Measurements from ENCODE around the gene TMEM125. TPM values are rescaled to one million over a fixed set of nuclear protein-coding genes. Genes with fewer than 3 reads are reported as not detected.

The TMEM125 gene
- total and polyA plus RNA-seq, 4 experiments from 2014 or later: not detected

DNA sequence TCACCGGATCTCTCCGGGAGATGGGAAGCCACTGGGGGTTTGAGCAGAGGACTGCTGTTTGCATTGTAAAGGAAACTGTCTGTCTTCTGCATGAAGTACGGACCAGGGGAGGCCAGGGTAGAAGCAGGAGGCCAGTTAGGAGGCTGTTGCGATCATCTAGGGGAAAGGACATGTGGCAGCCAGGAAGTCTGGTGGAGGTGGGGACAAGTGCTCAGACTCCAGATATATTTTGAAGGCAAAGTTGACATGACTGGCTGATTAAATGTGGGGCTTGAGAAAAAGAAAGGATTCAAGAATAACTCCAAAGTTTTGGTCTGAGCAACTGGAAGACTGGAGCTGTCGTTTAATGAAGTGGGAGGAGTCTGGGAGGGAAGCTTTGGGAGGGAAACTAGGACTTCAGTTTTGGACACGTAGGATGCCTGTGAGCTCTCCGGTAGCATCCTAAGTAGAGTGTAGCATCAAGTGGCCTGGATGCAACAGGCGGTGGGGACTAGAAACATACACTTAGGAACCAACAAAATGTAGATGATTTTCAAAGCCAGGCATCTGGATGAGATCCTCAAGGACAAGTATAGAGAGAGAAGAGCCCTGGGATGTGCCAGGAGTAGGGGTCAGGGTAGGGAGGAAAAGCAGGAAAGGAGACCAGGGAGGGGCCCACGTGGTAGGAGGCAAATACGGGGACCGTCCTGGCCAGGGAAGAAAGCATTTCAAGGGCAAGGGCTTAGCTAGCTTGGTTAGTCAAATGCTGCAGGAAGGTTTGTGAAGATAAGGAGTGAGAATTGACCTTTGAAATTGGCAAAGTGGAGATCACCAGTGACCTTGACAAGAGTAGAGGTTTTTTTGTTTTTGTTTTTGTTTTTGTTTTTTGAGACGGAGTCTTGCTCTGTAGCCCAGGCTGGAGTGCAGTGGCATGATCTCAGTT lies 19.3 kb downstream of the TMEM125 start:
- Mint-ChIP-seq H3K27me3 (peaks cover 6 to 12% of the 10 kb centered on the region in 2 donors), H3K9me3 (no peaks in the 10 kb centered on the region), H3K27ac (no peak overlapping the region), H3K4me1 (no peaks in the 10 kb centered on the region), H3K36me3 (no peaks in the 10 kb centered on the region), H3K4me3 (no peak overlapping the region)
- Histone ChIP-seq H3K4me3 (ENCODE audit: low read length in 2 of 2) (no peak overlapping the region), H3K27ac (ENCODE audit: low read depth, low read length) (no peak overlapping the region), H3K4me1 (ENCODE audit: insufficient read depth, low read length) (no peaks in the 10 kb centered on the region), H3K9me3 (ENCODE audit: control insufficient read depth in 1 of 2, low read length in 2 of 2) (no peaks in the 10 kb centered on the region), H3K27me3 (ENCODE audit: insufficient read depth, low read length) (no peaks in the 10 kb centered on the region), H3K36me3 (ENCODE audit: insufficient read depth, low read length) (no peaks in the 10 kb centered on the region)
- CTCF ChIA-PET (ENCODE audit: partially characterized antibody): no interaction called here
- DNase-seq: no peak
- intact Hi-C loops (cut with micrococcal nuclease): no loop called here
- POLR2A ChIA-PET (ENCODE audit: partially characterized antibody): no interaction called here

DNA sequence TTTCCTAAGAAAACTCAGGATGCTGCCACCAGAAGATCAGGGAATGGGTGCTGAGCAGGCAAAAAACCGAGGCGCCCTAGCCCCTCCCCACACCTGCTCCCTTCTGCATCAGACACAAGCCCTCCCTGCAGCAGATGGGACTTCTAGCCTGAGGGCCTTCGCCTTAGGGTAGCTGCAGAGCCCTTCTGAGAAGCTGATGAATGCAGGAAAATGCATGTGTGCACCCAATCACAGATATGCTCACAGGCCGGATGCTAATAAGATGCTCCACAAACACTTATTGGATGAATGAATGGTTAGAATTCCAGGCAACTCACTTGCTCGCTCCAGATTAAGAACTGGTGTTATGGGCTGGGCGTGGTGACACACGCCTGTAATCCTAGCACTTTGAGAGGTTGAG lies 22.4 kb downstream of the TMEM125 start:
- Histone ChIP-seq H3K4me1 (ENCODE audit: insufficient read depth, low read length) (peaks cover 15% of the 10 kb centered on the region), H3K9me3 (ENCODE audit: control insufficient read depth in 1 of 2, low read length in 2 of 2) (no peaks in the 10 kb centered on the region), H3K36me3 (ENCODE audit: insufficient read depth, low read length) (no peaks in the 10 kb centered on the region), H3K27me3 (ENCODE audit: insufficient read depth, low read length) (no peaks in the 10 kb centered on the region), H3K27ac (ENCODE audit: low read depth, low read length) (no peak overlapping the region), H3K4me3 (ENCODE audit: low read length in 2 of 2) (no peak overlapping the region)
- H3K4me3 Mint-ChIP-seq: no peak overlapping the region
- H3K27me3 Mint-ChIP-seq: peaks cover 1 to 2% of the 10 kb centered on the region in 2 donors
- H3K36me3 Mint-ChIP-seq: no peaks in the 10 kb centered on the region
- no peak overlapping the region for H3K27ac Mint-ChIP-seq
- ChIA-PET POLR2A (ENCODE audit: partially characterized antibody) (no interaction called here), CTCF (ENCODE audit: partially characterized antibody) (interaction anchor here (0.7 kb wide), 1 partner anchor 25 kb away, joined by 3 read pairs; no protein-coding TSS in a partner anchor)
- no peaks in the 10 kb centered on the region for H3K9me3 Mint-ChIP-seq
- peaks cover 10 to 17% (median 14%) of the 10 kb centered on the region in 4 donors for H3K4me1 Mint-ChIP-seq
- intact Hi-C loops (cut with micrococcal nuclease): no loop called here
- DNase-seq: no peak

DNA sequence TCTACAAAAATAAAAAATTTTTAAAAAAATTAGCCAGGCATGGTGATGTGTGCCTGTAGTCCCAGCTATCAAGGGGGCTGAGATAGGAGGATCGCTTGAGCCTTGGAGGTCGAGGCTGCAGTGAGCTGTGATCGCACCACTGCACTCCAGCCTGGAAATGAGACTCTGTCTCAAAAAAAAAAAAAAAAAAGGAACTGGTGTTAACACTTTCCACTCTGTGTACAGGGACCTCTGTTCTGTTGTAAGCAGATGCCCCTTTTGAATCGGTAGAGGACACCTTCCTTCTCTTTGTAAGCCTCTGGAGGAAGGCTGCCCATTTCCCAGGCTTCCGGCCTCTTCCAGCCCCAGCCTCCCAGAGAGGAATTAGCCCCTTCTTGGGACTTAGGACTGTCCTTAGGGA lies 22.9 kb downstream of the TMEM125 start:
- Histone ChIP-seq H3K27ac (ENCODE audit: low read depth, low read length) (no peak overlapping the region), H3K36me3 (ENCODE audit: insufficient read depth, low read length) (no peaks in the 10 kb centered on the region), H3K4me3 (ENCODE audit: low read length in 2 of 2) (no peak overlapping the region), H3K27me3 (ENCODE audit: insufficient read depth, low read length) (no peaks in the 10 kb centered on the region), H3K4me1 (ENCODE audit: insufficient read depth, low read length) (peaks cover 15% of the 10 kb centered on the region), H3K9me3 (ENCODE audit: control insufficient read depth in 1 of 2, low read length in 2 of 2) (no peaks in the 10 kb centered on the region)
- peaks cover 10 to 17% (median 14%) of the 10 kb centered on the region in 4 donors for H3K4me1 Mint-ChIP-seq
- ChIA-PET CTCF (ENCODE audit: partially characterized antibody) (interaction anchor here (0.7 to 1.1 kb wide), 2 partner anchors 24 to 66 kb away, joined by 3 read pairs; no protein-coding TSS in a partner anchor), POLR2A (ENCODE audit: partially characterized antibody) (no interaction called here)
- no peak overlapping the region for H3K27ac Mint-ChIP-seq
- no peaks in the 10 kb centered on the region for H3K27me3 Mint-ChIP-seq
- H3K4me3 Mint-ChIP-seq: no peak overlapping the region
- DNase-seq: no peak
- intact Hi-C loops (cut with micrococcal nuclease): no loop called here
- H3K9me3 Mint-ChIP-seq: no peaks in the 10 kb centered on the region
- no peaks in the 10 kb centered on the region for H3K36me3 Mint-ChIP-seq

DNA sequence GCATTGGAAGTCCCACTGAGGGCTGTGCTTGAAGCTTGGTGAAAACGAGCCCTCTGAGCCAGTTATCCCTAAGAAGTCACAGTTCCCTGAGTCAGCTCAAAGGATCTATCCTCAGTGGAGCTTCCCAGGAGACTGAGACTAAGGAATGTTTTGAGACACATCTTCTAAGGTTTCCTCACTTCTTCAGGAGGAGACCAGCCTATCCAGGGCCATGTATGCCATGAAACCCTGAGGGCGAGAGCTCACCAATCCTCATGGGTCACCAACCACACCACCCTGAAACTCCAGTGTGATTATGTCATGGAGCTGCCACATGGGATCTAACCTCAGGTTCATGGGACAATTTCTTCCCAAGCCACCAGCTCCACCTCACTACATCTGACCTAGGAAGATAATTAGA lies 23.4 kb downstream of the TMEM125 start:
- Mint-ChIP-seq H3K9me3 (no peaks in the 10 kb centered on the region), H3K4me3 (no peak overlapping the region), H3K36me3 (no peaks in the 10 kb centered on the region), H3K27ac (peak overlapping the region in 3 of 7 donors; percentile 43 to 64 (median 47)), H3K4me1 (peaks cover 10 to 17% (median 14%) of the 10 kb centered on the region in 4 donors), H3K27me3 (no peaks in the 10 kb centered on the region)
- no peak overlapping the region for H3K4me3 ChIP-seq (ENCODE audit: low read length in 2 of 2)
- no peak for DNase-seq
- no peaks in the 10 kb centered on the region for H3K27me3 ChIP-seq (ENCODE audit: insufficient read depth, low read length)
- intact Hi-C loops (cut with micrococcal nuclease): no loop called here
- H3K9me3 ChIP-seq (ENCODE audit: control insufficient read depth in 1 of 2, low read length in 2 of 2): no peaks in the 10 kb centered on the region
- H3K27ac ChIP-seq (ENCODE audit: low read depth, low read length): no peak overlapping the region
- ChIA-PET CTCF (ENCODE audit: partially characterized antibody) (interaction anchor here (1.0 to 1.1 kb wide), 2 partner anchors 66 to 121 kb away, joined by 3 read pairs; no protein-coding TSS in a partner anchor), POLR2A (ENCODE audit: partially characterized antibody) (no interaction called here)
- peaks cover 15% of the 10 kb centered on the region for H3K4me1 ChIP-seq (ENCODE audit: insufficient read depth, low read length)
- H3K36me3 ChIP-seq (ENCODE audit: insufficient read depth, low read length): no peaks in the 10 kb centered on the region

DNA sequence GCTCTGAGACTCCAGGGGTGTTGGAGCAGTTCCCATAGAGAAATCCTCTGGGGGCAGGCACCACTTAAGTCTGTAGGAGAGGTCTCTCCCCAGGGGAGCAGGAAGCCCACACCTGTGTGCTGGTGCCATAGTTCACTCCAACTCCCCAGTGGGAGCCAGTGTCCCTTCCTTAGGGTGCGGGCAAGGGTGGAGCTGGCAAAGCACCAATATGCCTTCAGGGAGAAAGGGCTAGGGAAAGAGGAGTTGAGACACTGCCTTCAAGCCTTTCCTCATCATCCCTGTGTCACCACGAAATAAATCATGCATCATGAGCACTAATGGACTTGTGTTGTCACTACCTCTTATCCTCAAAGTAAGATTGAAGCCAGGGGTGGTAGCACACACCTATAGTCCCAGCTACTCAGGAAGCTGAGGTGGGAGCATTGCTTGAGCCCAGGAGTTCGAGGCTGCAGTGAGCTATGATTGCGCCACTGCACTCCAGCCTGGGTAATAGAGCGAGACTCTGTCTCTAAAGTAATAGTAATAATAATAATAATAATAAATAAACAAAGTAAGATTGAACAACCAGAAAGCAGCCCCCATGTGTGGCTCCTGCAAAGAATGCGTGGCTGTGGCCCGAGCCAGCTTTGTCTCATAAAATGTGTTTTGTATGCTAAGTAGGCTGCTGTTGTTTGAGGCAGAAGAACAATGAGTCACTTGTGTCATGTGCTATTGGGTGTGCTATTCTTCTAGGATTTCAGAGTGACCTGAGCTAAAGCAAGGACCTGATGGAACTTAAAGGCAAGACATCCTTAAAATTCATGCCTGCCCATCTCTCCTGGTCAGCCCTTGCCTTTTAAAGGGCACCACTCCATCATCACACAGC lies 24.3 kb downstream of the TMEM125 start:
- intact Hi-C loops (cut with micrococcal nuclease): no loop called here
- ChIA-PET POLR2A (ENCODE audit: partially characterized antibody) (interaction anchor here (1.2 kb wide), 1 partner anchor 70 kb away, joined by 3 read pairs; no protein-coding TSS in a partner anchor), CTCF (ENCODE audit: partially characterized antibody) (interaction anchor here (1.0 to 1.7 kb wide), 3 partner anchors 67 to 120 kb away, joined by 3 to 5 read pairs (median 3); no protein-coding TSS in a partner anchor)
- Mint-ChIP-seq H3K4me3 (no peak overlapping the region), H3K27me3 (no peaks in the 10 kb centered on the region), H3K9me3 (no peaks in the 10 kb centered on the region), H3K4me1 (peaks cover 10 to 17% (median 14%) of the 10 kb centered on the region in 4 donors), H3K27ac (peak overlapping the region in 1 of 7 donors; percentile 59), H3K36me3 (no peaks in the 10 kb centered on the region)
- H3K27me3 ChIP-seq (ENCODE audit: insufficient read depth, low read length): no peaks in the 10 kb centered on the region
- no peaks in the 10 kb centered on the region for H3K9me3 ChIP-seq (ENCODE audit: control insufficient read depth in 1 of 2, low read length in 2 of 2)
- H3K36me3 ChIP-seq (ENCODE audit: insufficient read depth, low read length): no peaks in the 10 kb centered on the region
- H3K4me3 ChIP-seq (ENCODE audit: low read length in 2 of 2): no peak overlapping the region
- H3K4me1 ChIP-seq (ENCODE audit: insufficient read depth, low read length): peaks cover 15% of the 10 kb centered on the region
- DNase-seq: no peak
- no peak overlapping the region for H3K27ac ChIP-seq (ENCODE audit: low read depth, low read length)

DNA sequence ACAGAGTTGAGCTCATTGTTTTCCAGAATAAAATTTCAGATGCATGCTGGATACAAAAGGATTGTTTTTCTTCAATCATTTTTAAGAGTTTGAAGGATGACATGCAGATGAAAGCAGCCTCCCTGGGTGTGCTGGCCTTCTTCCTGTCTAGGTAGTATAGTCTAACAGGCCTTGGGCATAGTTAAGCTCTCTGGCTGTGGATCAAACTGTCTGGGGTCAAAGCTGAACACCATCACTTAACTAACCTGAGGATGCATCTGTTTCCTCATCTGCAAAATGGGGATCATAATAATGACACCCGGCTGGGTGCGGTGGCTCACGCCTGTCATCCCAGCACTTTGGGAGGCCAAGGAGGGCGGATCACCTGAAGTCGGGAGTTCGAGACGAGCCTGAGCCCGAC lies 25.0 kb downstream of the TMEM125 start:
- intact Hi-C loops (cut with micrococcal nuclease): no loop called here
- H3K27ac Mint-ChIP-seq: peak overlapping the region in 6 of 7 donors; percentile 48 to 78 (median 56)
- H3K36me3 Mint-ChIP-seq: no peaks in the 10 kb centered on the region
- H3K9me3 Mint-ChIP-seq: no peaks in the 10 kb centered on the region
- H3K4me3 Mint-ChIP-seq: no peak overlapping the region
- peaks cover 10 to 17% (median 14%) of the 10 kb centered on the region in 4 donors for H3K4me1 Mint-ChIP-seq
- POLR2A ChIA-PET (ENCODE audit: partially characterized antibody): interaction anchor here (1.2 kb wide), 1 partner anchor 71 kb away, joined by 3 read pairs; no protein-coding TSS in a partner anchor
- peaks cover 15% of the 10 kb centered on the region for H3K4me1 ChIP-seq (ENCODE audit: insufficient read depth, low read length)
- CTCF ChIA-PET (ENCODE audit: partially characterized antibody): interaction anchor here (1.7 kb wide), 1 partner anchor 68 kb away, joined by 5 read pairs; no protein-coding TSS in a partner anchor
- H3K27ac ChIP-seq (ENCODE audit: low read depth, low read length): no peak overlapping the region
- DNase-seq: no peak
- no peaks in the 10 kb centered on the region for H3K9me3 ChIP-seq (ENCODE audit: control insufficient read depth in 1 of 2, low read length in 2 of 2)
- no peaks in the 10 kb centered on the region for H3K27me3 ChIP-seq (ENCODE audit: insufficient read depth, low read length)
- H3K36me3 ChIP-seq (ENCODE audit: insufficient read depth, low read length): no peaks in the 10 kb centered on the region
- no peak overlapping the region for H3K4me3 ChIP-seq (ENCODE audit: low read length in 2 of 2)
- no peaks in the 10 kb centered on the region for H3K27me3 Mint-ChIP-seq

Measured in CD4-positive, alpha-beta memory T cell (primary cell).